IMR-90 (cell line): ENCODE results near the gene FOSL1.

Experiments used
- BHLHE40 ChIP-seq: fragments of 150-350 bp; IDR thresholded peaks from 2 replicates; pipeline ENCODE4 v1.6.1; 2016; ENCODE audit warnings: mild to moderate bottlenecking, low read depth, low read length
- CEBPB ChIP-seq: IDR thresholded peaks from 2 replicates; pipeline ENCODE4 v1.6.1; 2012; ENCODE audit warnings: low read depth, low read length, improper control_type of control experiment
- FOS ChIP-seq: fragments of 150-350 bp; IDR thresholded peaks from 2 replicates; pipeline ENCODE4 v1.6.1; 2016; ENCODE audit warnings: low read depth, low read length
- MAFK ChIP-seq: IDR thresholded peaks from 2 replicates; pipeline ENCODE4 v1.6.1; 2012; ENCODE audit warnings: low read depth, low read length, improper control_type of control experiment
- MAZ ChIP-seq: IDR thresholded peaks from 2 replicates; pipeline ENCODE4 v1.6.1; 2012; ENCODE audit warnings: low read depth, mild to moderate bottlenecking, low read length, improper control_type of control experiment, moderate library complexity, borderline replicate concordance
- MXI1 ChIP-seq: IDR thresholded peaks from 2 replicates; pipeline ENCODE4 v1.6.1; 2012; ENCODE audit warnings: low read depth, mild to moderate bottlenecking, low read length, moderate library complexity, borderline replicate concordance
- NFE2L2 ChIP-seq: fragments of 150-350 bp; IDR thresholded peaks from 2 replicates; pipeline ENCODE4 v1.6.1; 2016; ENCODE audit warnings: low read depth, mild to moderate bottlenecking, low read length
- POLR2A ChIP-seq: IDR thresholded peaks from 2 replicates; pipeline ENCODE4 v1.6.1; 2012; ENCODE audit warnings: mild to moderate bottlenecking, low read depth, low read length
- RAD21 ChIP-seq: IDR thresholded peaks from 2 replicates; pipeline ENCODE4 v1.6.1; 2012; ENCODE audit warnings: low read length, improper control_type of control experiment
- RCOR1 ChIP-seq: IDR thresholded peaks from 2 replicates; pipeline ENCODE4 v1.6.1; 2012; ENCODE audit warnings: mild to moderate bottlenecking, low read length, improper control_type of control experiment; ENCODE audit not compliant: insufficient replicate concordance
- RFX5 ChIP-seq: IDR thresholded peaks from 2 replicates; pipeline ENCODE4 v1.8.0; 2012; ENCODE audit warnings: low read depth, mild to moderate bottlenecking, low read length, moderate library complexity
- SMC3 ChIP-seq: fragments of 150-350 bp; IDR thresholded peaks from 2 replicates; pipeline ENCODE4 v1.6.1; 2016; ENCODE audit warnings: low read depth, mild to moderate bottlenecking, antibody characterized with exemption, low read length, moderate library complexity
- TF ChIP-seq, protein P1 (sequence below): conservative IDR thresholded peaks from 2 replicates; pipeline ENCODE4 v1.5.1; 2012; ENCODE audit warnings: mild to moderate bottlenecking, low read depth, low read length, improper control_type of control experiment
- TF ChIP-seq, protein P2 (sequence below): fragments of 150-350 bp; IDR thresholded peaks from 2 replicates; pipeline ENCODE4 v1.6.1; 2017; ENCODE audit warnings: mild to moderate bottlenecking, antibody characterized with exemption, low read length, low read depth

DNA sequence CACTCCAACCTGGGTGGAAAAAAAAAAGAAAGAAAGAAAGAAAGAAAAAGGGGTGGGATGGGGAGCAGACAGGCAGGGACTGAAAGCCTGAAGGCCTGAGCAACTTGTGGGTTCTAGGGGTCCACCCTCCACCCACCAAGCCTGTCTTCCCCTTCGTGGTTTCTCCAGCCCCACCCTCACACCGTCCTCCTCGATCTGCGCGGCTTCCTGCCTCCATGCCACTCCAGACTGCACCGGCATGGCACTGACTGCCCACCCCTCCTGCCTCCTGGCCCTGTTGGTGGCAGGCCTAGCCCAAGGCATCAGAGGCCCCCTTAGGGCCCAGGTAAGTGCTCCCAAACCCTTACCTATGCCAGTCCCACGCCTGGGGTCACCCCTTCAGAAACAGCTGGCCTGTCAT lies 20.6 kb downstream of the FOSL1 start, which contains the start of gene CTSW:
- TF ChIP-seq, protein P1, sequence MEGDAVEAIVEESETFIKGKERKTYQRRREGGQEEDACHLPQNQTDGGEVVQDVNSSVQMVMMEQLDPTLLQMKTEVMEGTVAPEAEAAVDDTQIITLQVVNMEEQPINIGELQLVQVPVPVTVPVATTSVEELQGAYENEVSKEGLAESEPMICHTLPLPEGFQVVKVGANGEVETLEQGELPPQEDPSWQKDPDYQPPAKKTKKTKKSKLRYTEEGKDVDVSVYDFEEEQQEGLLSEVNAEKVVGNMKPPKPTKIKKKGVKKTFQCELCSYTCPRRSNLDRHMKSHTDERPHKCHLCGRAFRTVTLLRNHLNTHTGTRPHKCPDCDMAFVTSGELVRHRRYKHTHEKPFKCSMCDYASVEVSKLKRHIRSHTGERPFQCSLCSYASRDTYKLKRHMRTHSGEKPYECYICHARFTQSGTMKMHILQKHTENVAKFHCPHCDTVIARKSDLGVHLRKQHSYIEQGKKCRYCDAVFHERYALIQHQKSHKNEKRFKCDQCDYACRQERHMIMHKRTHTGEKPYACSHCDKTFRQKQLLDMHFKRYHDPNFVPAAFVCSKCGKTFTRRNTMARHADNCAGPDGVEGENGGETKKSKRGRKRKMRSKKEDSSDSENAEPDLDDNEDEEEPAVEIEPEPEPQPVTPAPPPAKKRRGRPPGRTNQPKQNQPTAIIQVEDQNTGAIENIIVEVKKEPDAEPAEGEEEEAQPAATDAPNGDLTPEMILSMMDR, result no peak
- TF ChIP-seq POLR2A, result no peak
- TF ChIP-seq RAD21, result no peak
- no peak for TF ChIP-seq MXI1
- no peak for TF ChIP-seq NFE2L2
- TF ChIP-seq, protein P2, sequence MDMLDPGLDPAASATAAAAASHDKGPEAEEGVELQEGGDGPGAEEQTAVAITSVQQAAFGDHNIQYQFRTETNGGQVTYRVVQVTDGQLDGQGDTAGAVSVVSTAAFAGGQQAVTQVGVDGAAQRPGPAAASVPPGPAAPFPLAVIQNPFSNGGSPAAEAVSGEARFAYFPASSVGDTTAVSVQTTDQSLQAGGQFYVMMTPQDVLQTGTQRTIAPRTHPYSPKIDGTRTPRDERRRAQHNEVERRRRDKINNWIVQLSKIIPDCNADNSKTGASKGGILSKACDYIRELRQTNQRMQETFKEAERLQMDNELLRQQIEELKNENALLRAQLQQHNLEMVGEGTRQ, result no peak
- no peak for TF ChIP-seq FOS
- TF ChIP-seq SMC3, result no peak
- no peak for TF ChIP-seq CEBPB
- no peak for TF ChIP-seq MAZ
- no peak for TF ChIP-seq BHLHE40
- TF ChIP-seq MAFK, result no peak
- no peak for TF ChIP-seq RFX5
- no peak for TF ChIP-seq RCOR1
